ENCODE measurements around the gene KIAA0319L. TPM values are rescaled to one million over a fixed set of nuclear protein-coding genes. Genes with fewer than 3 reads are reported as not detected.
A peak's percentile ranks its signal among the peaks of the same experiment; 100 is the strongest.

The KIAA0319L gene
- total RNA-seq, 2 donors from 2014 or later, result 68.4 to 77.6 TPM

DNA sequence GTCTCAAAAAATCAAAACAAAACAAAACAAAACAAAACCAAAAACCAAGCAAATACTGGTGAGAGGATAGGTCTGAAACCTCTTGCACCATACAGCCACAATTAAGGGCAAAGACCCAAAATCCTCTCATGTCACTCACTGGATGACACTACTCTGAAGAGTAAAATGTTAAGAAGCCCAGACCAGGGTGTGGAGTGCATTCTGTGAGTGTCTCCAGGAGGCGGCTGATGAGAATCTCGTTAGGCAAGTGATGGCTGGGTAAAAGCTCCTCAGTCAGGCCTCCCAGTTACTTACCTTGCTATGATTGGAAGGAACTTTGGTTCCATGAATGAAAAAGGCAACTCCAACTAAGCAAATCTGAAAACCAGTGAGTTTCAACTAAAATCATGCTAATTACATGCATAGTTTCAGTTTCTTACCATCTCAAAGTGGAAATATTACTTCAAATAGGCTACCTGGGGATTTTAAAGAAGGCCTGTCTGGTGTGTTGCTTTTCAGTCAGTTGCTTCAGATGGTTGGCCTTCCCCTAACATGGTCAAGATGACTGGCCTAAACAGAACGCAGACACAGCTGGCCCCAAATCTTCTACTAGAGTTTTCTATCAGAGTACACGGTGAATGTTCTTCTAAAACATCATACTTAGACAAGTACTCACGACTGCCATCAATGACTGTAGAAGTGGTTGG is 95.1 kb downstream of the KIAA0319L start:
- H3K4me3 ChIP-seq (ENCODE audit: low read length), result no peak overlapping the region
- no peak overlapping the region for H3K9ac ChIP-seq (ENCODE audit: extremely low read depth, low read length, poor library complexity, severe bottlenecking)
- no peaks in the 10 kb centered on the region for H3K4me1 ChIP-seq (ENCODE audit: control insufficient read depth, insufficient read depth, low read length)
- Mint-ChIP-seq H3K4me1 (peaks cover 6% of the 10 kb centered on the region), H3K4me3 (no peak overlapping the region), H3K27ac (peak overlapping the region; percentile 37), H3K9me3 (peaks cover 34% of the 10 kb centered on the region), H3K36me3 (ENCODE audit: low read depth) (peaks cover 78% of the 10 kb centered on the region), H3K27me3 (ENCODE audit: insufficient read depth) (no peaks in the 10 kb centered on the region)
- WGBS, 2 experiments (ENCODE audit: insufficient coverage in 1 of 2, insufficient read length in 1 of 2), result 91 to 97% methylated on average over 4 to 5 of the region's 5 CpGs
- no peak overlapping the region for H3K27ac ChIP-seq (ENCODE audit: low read depth, low read length)
- no peaks in the 10 kb centered on the region for H3K27me3 ChIP-seq (ENCODE audit: control insufficient read depth, insufficient read depth, low read length, poor library complexity, severe bottlenecking)
- TF ChIP-seq, protein P1, sequence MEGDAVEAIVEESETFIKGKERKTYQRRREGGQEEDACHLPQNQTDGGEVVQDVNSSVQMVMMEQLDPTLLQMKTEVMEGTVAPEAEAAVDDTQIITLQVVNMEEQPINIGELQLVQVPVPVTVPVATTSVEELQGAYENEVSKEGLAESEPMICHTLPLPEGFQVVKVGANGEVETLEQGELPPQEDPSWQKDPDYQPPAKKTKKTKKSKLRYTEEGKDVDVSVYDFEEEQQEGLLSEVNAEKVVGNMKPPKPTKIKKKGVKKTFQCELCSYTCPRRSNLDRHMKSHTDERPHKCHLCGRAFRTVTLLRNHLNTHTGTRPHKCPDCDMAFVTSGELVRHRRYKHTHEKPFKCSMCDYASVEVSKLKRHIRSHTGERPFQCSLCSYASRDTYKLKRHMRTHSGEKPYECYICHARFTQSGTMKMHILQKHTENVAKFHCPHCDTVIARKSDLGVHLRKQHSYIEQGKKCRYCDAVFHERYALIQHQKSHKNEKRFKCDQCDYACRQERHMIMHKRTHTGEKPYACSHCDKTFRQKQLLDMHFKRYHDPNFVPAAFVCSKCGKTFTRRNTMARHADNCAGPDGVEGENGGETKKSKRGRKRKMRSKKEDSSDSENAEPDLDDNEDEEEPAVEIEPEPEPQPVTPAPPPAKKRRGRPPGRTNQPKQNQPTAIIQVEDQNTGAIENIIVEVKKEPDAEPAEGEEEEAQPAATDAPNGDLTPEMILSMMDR (conservative IDR thresholded peaks at IDR 0.05), result no peak
- no peak for DNase-seq
- peaks cover 31% of the 10 kb centered on the region for H3K9me3 ChIP-seq (ENCODE audit: control insufficient read depth, low read length)
- peaks cover 72% of the 10 kb centered on the region for H3K36me3 ChIP-seq (ENCODE audit: control insufficient read depth, insufficient read depth, low read length)

- H3K4me1 ChIP-seq (ENCODE audit: control insufficient read depth, insufficient read depth, low read length), result no peaks in the 10 kb centered on the region
- H3K4me1 Mint-ChIP-seq, result peaks cover 6% of the 10 kb centered on the region
- H3K4me3 ChIP-seq (ENCODE audit: low read length), result no peak overlapping the region
- H3K9me3 ChIP-seq (ENCODE audit: control insufficient read depth, low read length), result peaks cover 26% of the 10 kb centered on the region
- H3K36me3 ChIP-seq (ENCODE audit: control insufficient read depth, insufficient read depth, low read length), result peaks cover 65% of the 10 kb centered on the region
- no peak overlapping the region for H3K27ac Mint-ChIP-seq
- H3K9ac ChIP-seq (ENCODE audit: extremely low read depth, low read length, poor library complexity, severe bottlenecking), result no peak overlapping the region
- no peaks in the 10 kb centered on the region for H3K27me3 ChIP-seq (ENCODE audit: control insufficient read depth, insufficient read depth, low read length, poor library complexity, severe bottlenecking)
- no peak overlapping the region for H3K4me3 Mint-ChIP-seq
- DNase-seq, result no peak
- peaks cover 27% of the 10 kb centered on the region for H3K9me3 Mint-ChIP-seq
- no peaks in the 10 kb centered on the region for H3K27me3 Mint-ChIP-seq (ENCODE audit: insufficient read depth)
- H3K27ac ChIP-seq (ENCODE audit: low read depth, low read length), result no peak overlapping the region
- TF ChIP-seq, protein P1 (conservative IDR thresholded peaks at IDR 0.05), result no peak
- 100% methylated on average over 1 of the region's 2 CpGs; no CpG with 5 or more reads in 1 of the 2 experiments for WGBS, 2 experiments (ENCODE audit: insufficient coverage in 1 of 2, insufficient read length in 1 of 2)
- peaks cover 72% of the 10 kb centered on the region for H3K36me3 Mint-ChIP-seq (ENCODE audit: low read depth)
Measured at GRCh38 chr1:35460796-35461195, 96.4 kb downstream of the KIAA0319L start.

DNA sequence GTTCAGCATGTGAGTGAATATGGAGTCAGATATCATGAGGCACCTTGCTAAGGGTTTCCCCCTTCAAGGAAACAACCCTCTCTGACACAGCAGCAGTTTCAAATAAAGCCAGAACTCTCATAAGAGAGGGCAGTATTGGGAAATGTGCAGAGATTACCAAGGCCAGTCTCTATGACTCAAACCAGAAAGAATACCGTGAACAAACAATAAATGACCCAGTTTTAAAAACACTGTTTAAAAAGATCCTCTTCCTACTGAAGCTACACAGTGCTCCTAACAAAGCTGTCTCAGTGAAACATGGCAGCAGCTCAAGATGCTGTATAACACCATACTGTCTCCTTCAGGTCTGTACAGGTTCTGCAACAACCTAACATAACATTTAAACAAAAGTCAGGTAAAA is 102.6 kb downstream of the KIAA0319L start:
- Histone ChIP-seq H3K36me3 (ENCODE audit: control insufficient read depth, insufficient read depth, low read length) (peaks cover 45% of the 10 kb centered on the region), H3K27me3 (ENCODE audit: control insufficient read depth, insufficient read depth, low read length, poor library complexity, severe bottlenecking) (no peaks in the 10 kb centered on the region), H3K27ac (ENCODE audit: low read depth, low read length) (no peak overlapping the region), H3K9ac (ENCODE audit: extremely low read depth, low read length, poor library complexity, severe bottlenecking) (no peak overlapping the region), H3K9me3 (ENCODE audit: control insufficient read depth, low read length) (no peaks in the 10 kb centered on the region), H3K4me1 (ENCODE audit: control insufficient read depth, insufficient read depth, low read length) (peaks cover 19% of the 10 kb centered on the region), H3K4me3 (ENCODE audit: low read length) (no peak overlapping the region)
- no peaks in the 10 kb centered on the region for H3K9me3 Mint-ChIP-seq
- no peak for DNase-seq
- 100% methylated on average over 1 of the region's 1 CpG for WGBS, 2 experiments (ENCODE audit: insufficient coverage in 1 of 2, insufficient read length in 1 of 2)
- H3K36me3 Mint-ChIP-seq (ENCODE audit: low read depth), result peaks cover 54% of the 10 kb centered on the region
- no peak overlapping the region for H3K4me3 Mint-ChIP-seq
- peak overlapping the region; percentile 11 for H3K27ac Mint-ChIP-seq
- no peaks in the 10 kb centered on the region for H3K27me3 Mint-ChIP-seq (ENCODE audit: insufficient read depth)
- TF ChIP-seq, protein P1 (conservative IDR thresholded peaks at IDR 0.05), result peak; percentile 42
- H3K4me1 Mint-ChIP-seq, result peaks cover 27% of the 10 kb centered on the region
